GM20000 (cell line): Measurements from ENCODE around the gene ASTL.

Experiments used
- DNase-seq: peaks from one replicate; pipeline ENCODE4 v3.0.0; 2012; ENCODE audit warnings: low spot score
- CTCF ChIP-seq: IDR thresholded peaks from 2 replicates; pipeline ENCODE4 v1.5.1; 2012; ENCODE audit warnings: mild to moderate bottlenecking, control low read depth; ENCODE audit errors: extremely low read depth, missing control alignments

ASTL gene

GRCh38 chr2:96108541-96109360, 29.6 kb downstream of the ASTL start:
- no peak for TF ChIP-seq CTCF
- DNase-seq = no peak

GRCh38 chr2:96108151-96108540, 30.2 kb downstream of the ASTL start:
- no peak for TF ChIP-seq CTCF
- no peak for DNase-seq

- DNase-seq = no peak
- TF ChIP-seq CTCF = no peak
Observed at GRCh38 chr2:96107708-96108065, 30.6 kb downstream of the ASTL start.

GRCh38 chr2:96106991-96107707, 31.2 kb downstream of the ASTL start:
- DNase-seq = no peak
- TF ChIP-seq CTCF = no peak

- DNase-seq = no peak
Observed at GRCh38 chr2:96105994-96106715, 32.1 kb downstream of the ASTL start.

GRCh38 chr2:96105152-96105915, 33.0 kb downstream of the ASTL start:
- no peak for DNase-seq

More at GRCh38 chr2:96105994-96106715, 32.1 kb downstream of the ASTL start:
- no peak for TF ChIP-seq CTCF

More at GRCh38 chr2:96105152-96105915, 33.0 kb downstream of the ASTL start:
- TF ChIP-seq CTCF = no peak
